Hepatocyte (in vitro differentiated cells): ENCODE measurements around the gene NDST1.

Source experiments
- EZH2 ChIP-seq: fragments of 200-600 bp; sonication (generic); IDR thresholded peaks from 2 replicates; pipeline ENCODE4 v1.6.1; 2016; ENCODE audit warnings: antibody characterized with exemption, mild to moderate bottlenecking, borderline replicate concordance
- EZH2phosphoT487 ChIP-seq: fragments of 200-600 bp; sonication (generic); IDR thresholded peaks from one replicate; pipeline ENCODE4 v1.6.1; 2018; ENCODE audit warnings: antibody characterized with exemption, mild to moderate bottlenecking, low read depth, moderate library complexity; ENCODE audit not compliant: unreplicated experiment, severe bottlenecking
- TF ChIP-seq, protein P1 (sequence below): fragments of 200-600 bp; sonication (generic); IDR thresholded peaks from 2 replicates; pipeline ENCODE4 v1.5.1; 2016; ENCODE audit warnings: antibody characterized with exemption, mild to moderate bottlenecking; ENCODE audit not compliant: poor library complexity

DNA sequence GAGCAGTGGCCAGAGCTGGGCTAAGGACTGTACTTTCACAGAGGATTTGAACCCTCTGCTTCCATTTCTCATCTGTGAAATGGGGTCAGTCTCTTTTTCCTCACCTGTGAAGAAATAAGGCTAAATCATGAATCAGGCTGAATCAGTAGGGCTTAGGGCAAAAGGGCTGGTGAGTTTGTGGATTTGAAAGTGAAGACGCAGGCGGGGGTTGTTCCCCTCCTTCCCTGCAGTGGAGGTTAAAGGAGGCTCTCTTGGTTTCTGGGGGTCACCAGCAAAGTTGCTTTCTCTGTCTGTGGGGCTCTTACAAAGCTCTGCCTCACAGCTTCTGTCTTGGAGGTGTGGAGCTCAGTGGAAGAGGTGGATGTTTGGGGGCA is 17.6 kb upstream of the NDST1 start:
- TF ChIP-seq, protein P1, sequence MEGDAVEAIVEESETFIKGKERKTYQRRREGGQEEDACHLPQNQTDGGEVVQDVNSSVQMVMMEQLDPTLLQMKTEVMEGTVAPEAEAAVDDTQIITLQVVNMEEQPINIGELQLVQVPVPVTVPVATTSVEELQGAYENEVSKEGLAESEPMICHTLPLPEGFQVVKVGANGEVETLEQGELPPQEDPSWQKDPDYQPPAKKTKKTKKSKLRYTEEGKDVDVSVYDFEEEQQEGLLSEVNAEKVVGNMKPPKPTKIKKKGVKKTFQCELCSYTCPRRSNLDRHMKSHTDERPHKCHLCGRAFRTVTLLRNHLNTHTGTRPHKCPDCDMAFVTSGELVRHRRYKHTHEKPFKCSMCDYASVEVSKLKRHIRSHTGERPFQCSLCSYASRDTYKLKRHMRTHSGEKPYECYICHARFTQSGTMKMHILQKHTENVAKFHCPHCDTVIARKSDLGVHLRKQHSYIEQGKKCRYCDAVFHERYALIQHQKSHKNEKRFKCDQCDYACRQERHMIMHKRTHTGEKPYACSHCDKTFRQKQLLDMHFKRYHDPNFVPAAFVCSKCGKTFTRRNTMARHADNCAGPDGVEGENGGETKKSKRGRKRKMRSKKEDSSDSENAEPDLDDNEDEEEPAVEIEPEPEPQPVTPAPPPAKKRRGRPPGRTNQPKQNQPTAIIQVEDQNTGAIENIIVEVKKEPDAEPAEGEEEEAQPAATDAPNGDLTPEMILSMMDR = no peak
- no peak for TF ChIP-seq EZH2
- TF ChIP-seq EZH2phosphoT487 = no peak
